Measurements from ENCODE around the gene DYNC1I1. TPM values are rescaled to one million over a fixed set of nuclear protein-coding genes. Genes with fewer than 3 reads are reported as not detected.

DYNC1I1 gene
- total RNA-seq, 1 experiment from 2014 or later = 3.2 TPM

GRCh38 chr7:95828824-95829790 lies 56.8 kb downstream of the DYNC1I1 start:
- H3K56ac ChIP-seq (ENCODE audit: insufficient read length, low read depth, low read length) = no peak overlapping the region
- H4K91ac ChIP-seq (ENCODE audit: insufficient read length, low read depth, low read length) = no peak overlapping the region
- H3K79me1 ChIP-seq (ENCODE audit: insufficient read depth, low read depth, low read length, poor library complexity, severe bottlenecking) = no peaks in the 10 kb centered on the region
- H2BK5ac ChIP-seq (ENCODE audit: insufficient read length, low read length) = no peak overlapping the region
- Mint-ChIP-seq H3K9me3 (peaks cover 2 to 3% of the 10 kb centered on the region in 2 experiments; a peak in 4 of 5 replicates), H3K36me3 (ENCODE audit: insufficient read depth in 1 of 3, low read depth in 3 of 3) (peaks cover 0 to 2% (median 2%) of the 10 kb centered on the region in 3 experiments; a peak in 1 of 7 replicates), H3K4me1 (peaks cover 42 to 44% of the 10 kb centered on the region in 2 experiments), H3K4me3 (peak overlapping the region in 1 of 2 experiments; percentile 42; a peak in 2 of 5 replicates), H3K27ac (peak overlapping the region in 2 of 3 experiments; percentile 90 to 97; a peak in 5 of 7 replicates), H3K27me3 (ENCODE audit: low read depth) (no peaks in the 10 kb centered on the region)
- H2BK20ac ChIP-seq (ENCODE audit: low read depth, low read length, poor library complexity, severe bottlenecking) = no peak overlapping the region
- no peak overlapping the region for H3K4ac ChIP-seq (ENCODE audit: low read depth, low read length)
- no peaks in the 10 kb centered on the region; the same call in 1 of the 2 replicates for H3K4me1 ChIP-seq (ENCODE audit: insufficient read depth, low read length)
- no peak overlapping the region for H3T11ph ChIP-seq (ENCODE audit: low read length)
- no peak overlapping the region for H4K8ac ChIP-seq (replicated peaks; ENCODE audit: insufficient read length, low read depth, low read length)
- no peak overlapping the region for H3K23ac ChIP-seq (ENCODE audit: insufficient read length, low read depth, low read length)
- H2BK15ac ChIP-seq (ENCODE audit: low read depth, low read length) = no peak overlapping the region
- no peaks in the 10 kb centered on the region for H3K9me3 ChIP-seq (ENCODE audit: control insufficient read depth, low read depth, low read length)
- no peak overlapping the region for H2BK120ac ChIP-seq (ENCODE audit: low read depth, low read length, poor library complexity, severe bottlenecking)
- no peak overlapping the region for H2AK5ac ChIP-seq (ENCODE audit: insufficient read length, low read length)
- H4K5ac ChIP-seq (ENCODE audit: insufficient read length, low read depth, low read length) = no peak overlapping the region
- no peak overlapping the region for H2BK12ac ChIP-seq (ENCODE audit: insufficient read length, low read depth, low read length)
- no peak overlapping the region for H3K9ac ChIP-seq (ENCODE audit: extremely low read depth, insufficient read length, low read length)
- no peaks in the 10 kb centered on the region for H3K27me3 ChIP-seq (ENCODE audit: insufficient read depth, low read length)
- TF ChIP-seq CTCF (conservative IDR thresholded peaks at IDR 0.05) = no peak
- DNase-seq = no peak
- H3K79me2 ChIP-seq (ENCODE audit: insufficient read depth, low read length) = no peaks in the 10 kb centered on the region
- WGBS (ENCODE audit: extremely low coverage, insufficient read length, low lambda C conversion rate) = no CpG with 5 or more reads among the region's 4 CpGs
- no peak overlapping the region for H2AFZ ChIP-seq (ENCODE audit: low read length)
- H4K20me1 ChIP-seq (ENCODE audit: control insufficient read depth, insufficient read depth, insufficient read length) = no peaks in the 10 kb centered on the region
- peak overlapping the region; percentile 53 for H3K4me2 ChIP-seq (ENCODE audit: insufficient read depth, insufficient read length, low read length)
- H3K18ac ChIP-seq (ENCODE audit: insufficient read length, low read depth, low read length) = no peak overlapping the region
- no peak overlapping the region for H3K14ac ChIP-seq (ENCODE audit: insufficient read depth, low read length)
- H3K27ac ChIP-seq (ENCODE audit: insufficient read length, low read depth, low read length) = peak overlapping the region; percentile 74
- no peaks in the 10 kb centered on the region for H3K23me2 ChIP-seq (ENCODE audit: insufficient read length, low read depth, low read length, poor library complexity, severe bottlenecking)
